K562 (cell line): ENCODE results near the gene ENOX2. TPM values are rescaled to one million over a fixed set of nuclear protein-coding genes. Genes with fewer than 3 reads are reported as not detected.

ENCODE experiments used
- ARID3A ChIP-seq: IDR thresholded peaks from 2 replicates; pipeline ENCODE4 v1.6.1; 2012; ENCODE audit warnings: low read depth, low read length, improper control_type of control experiment, borderline replicate concordance
- ASH1L ChIP-seq: fragments of 450-650 bp; IDR thresholded peaks from 2 replicates; pipeline ENCODE4 v1.6.1; 2018; ENCODE audit warnings: borderline replicate concordance, mild to moderate bottlenecking, low read depth; ENCODE audit not compliant: partially characterized antibody
- BDP1 ChIP-seq: IDR thresholded peaks from 3 replicates; pipeline ENCODE4 v1.6.1; 2011; ENCODE audit not compliant: insufficient read length, insufficient read depth
- FUS ChIP-seq: fragments of 200-400 bp; formaldehyde crosslinking; optimal IDR thresholded peaks from 2 replicates; pipeline ENCODE3; 2017; ENCODE audit warnings: low read depth, low read length
- HDAC8 ChIP-seq: fragments of 450-650 bp; IDR thresholded peaks from 2 replicates; pipeline ENCODE4 v1.6.1; 2016; ENCODE audit warnings: mild to moderate bottlenecking, missing genetic modification characterization, moderate library complexity, missing compliant biosample characterization
- NUFIP1 ChIP-seq: fragments of 450-650 bp; IDR thresholded peaks from 2 replicates; pipeline ENCODE4 v1.6.1; 2018; ENCODE audit not compliant: partially characterized antibody
- SAFB2 ChIP-seq: fragments of 200-400 bp; formaldehyde crosslinking; IDR thresholded peaks from 2 replicates; pipeline ENCODE4 v1.6.1; 2018; ENCODE audit warnings: borderline replicate concordance, low read length, low read depth, moderate library complexity; ENCODE audit not compliant: severe bottlenecking
- TBP ChIP-seq: optimal IDR thresholded peaks from 2 replicates; pipeline ENCODE3; 2011; ENCODE audit warnings: low read depth, low read length, improper control_type of control experiment
- YY1 ChIP-seq, 3 experiments: IDR thresholded peaks; 2 replicates each; pipeline ENCODE4 v1.6.1; 2011; ENCODE audit warnings: low read length in 2 of 3, mild to moderate bottlenecking in 2 of 3, moderate library complexity in 2 of 3, borderline replicate concordance in 1 of 3, control low read depth in 1 of 3, low read depth in 1 of 3; ENCODE audit not compliant: insufficient read depth in 3 of 3, insufficient replicate concordance in 2 of 3, control insufficient read depth in 1 of 3, insufficient read length in 1 of 3; ENCODE audit errors: extremely low read depth in 1 of 3
- ZNF134 ChIP-seq: fragments of 250-450 bp; sonication (Bioruptor Pico); conservative IDR thresholded peaks from 2 replicates; pipeline ENCODE4 v1.4.0; 2020
- ZNF707 ChIP-seq: fragments of 250-450 bp; sonication (Bioruptor Pico); conservative IDR thresholded peaks from 2 replicates; pipeline ENCODE4 v1.8.0; 2022; ENCODE audit warnings: inconsistent platforms, mild to moderate bottlenecking, moderate library complexity
- polyA plus RNA-seq, 8 experiments: library from polyadenylated mRNA; depleted of rRNA in 4 of 8; stranded (reverse) in 5 of 8; unstranded in 3 of 8; fragments of >200 nt; fragmentation: Nextera tagmentation in 2 of 8; fragmentation: Illumina TruSeq in 1 of 8; extraction: Ambion mirVana in 2 of 8; extraction: Trizol in 1 of 8; gene quantifications; 2 replicates each; pipeline versions ENCODE4 v1.2.1 to v1.2.3, GENCODE V29; 2011 to 2014; ENCODE audit warnings: inconsistent platforms in 1 of 8, missing spikeins in 1 of 8
- total RNA-seq, 7 experiments: library from RNA; depleted of rRNA in 6 of 7; stranded (reverse); fragments of >200 nt in 6 of 7; fragmentation: Illumina TruSeq in 2 of 7; extraction: Trizol in 2 of 7; gene quantifications; 2 replicates each; pipeline versions ENCODE4 v1.2.1 to v1.2.3, GENCODE V29; 2011 to 2021; ENCODE audit warnings: low replicate concordance in 1 of 7
- TF ChIP-seq, protein P1 (sequence below): sonication (generic); formaldehyde crosslinking; IDR thresholded peaks from 2 replicates; pipeline ENCODE4 v1.8.1; 2022; ENCODE audit warnings: missing genetic modification reagents
- TF ChIP-seq, protein P2 (sequence below), 2 experiments: fragments of 450-650 bp; IDR thresholded peaks; 2 replicates each; pipeline ENCODE4 v1.6.1; 2016; ENCODE audit warnings: mild to moderate bottlenecking in 2 of 2, borderline replicate concordance in 1 of 2, low read depth in 1 of 2, moderate library complexity in 1 of 2

Gene ENOX2
- total and polyA plus RNA-seq, 9 of the 15 experiments (the other 6 are each of a cell fraction or from before 2014, with no cell fraction given) = 6.1 to 24.0 (median 13.8) TPM

DNA sequence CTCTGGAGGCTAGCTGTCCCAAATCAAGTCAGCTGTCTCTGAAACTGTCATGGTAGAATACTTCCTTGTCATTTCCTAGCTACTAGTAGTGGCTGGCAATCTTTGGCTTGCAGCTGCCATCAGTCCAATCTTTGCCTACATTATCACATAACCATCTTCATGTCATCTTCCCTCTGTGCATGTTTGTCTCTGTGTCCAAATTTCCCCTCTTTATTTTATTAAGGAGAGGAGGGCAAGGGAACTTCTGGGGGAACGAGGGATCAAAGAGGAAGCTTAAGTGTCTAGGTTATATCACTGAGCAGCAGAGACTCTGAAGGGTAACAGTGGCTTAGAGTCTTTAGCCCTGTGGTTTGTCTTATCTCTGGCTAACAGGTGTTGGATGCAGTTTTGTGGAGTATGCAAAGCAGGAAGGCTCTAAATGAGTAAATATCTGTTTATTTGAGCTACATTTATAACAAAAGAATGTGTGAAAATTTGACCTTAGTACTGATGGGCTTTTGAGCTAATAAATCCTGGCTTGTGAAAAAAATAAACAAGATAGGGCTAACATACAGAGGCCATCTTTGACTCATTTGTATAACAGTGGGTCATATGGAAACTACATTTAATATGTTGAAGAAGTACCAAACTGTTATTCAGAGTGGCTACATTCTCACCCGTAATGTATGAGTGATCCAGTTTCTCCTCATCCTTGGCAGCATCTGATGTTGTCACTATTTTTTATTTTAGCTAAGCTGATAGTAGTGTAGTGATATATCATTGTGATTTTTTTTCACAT is 49.4 kb upstream of the ENOX2 start (continued):
- no peak for TF ChIP-seq ZNF707
- no peak for TF ChIP-seq HDAC8 (tag)
- TF ChIP-seq, protein P1, sequence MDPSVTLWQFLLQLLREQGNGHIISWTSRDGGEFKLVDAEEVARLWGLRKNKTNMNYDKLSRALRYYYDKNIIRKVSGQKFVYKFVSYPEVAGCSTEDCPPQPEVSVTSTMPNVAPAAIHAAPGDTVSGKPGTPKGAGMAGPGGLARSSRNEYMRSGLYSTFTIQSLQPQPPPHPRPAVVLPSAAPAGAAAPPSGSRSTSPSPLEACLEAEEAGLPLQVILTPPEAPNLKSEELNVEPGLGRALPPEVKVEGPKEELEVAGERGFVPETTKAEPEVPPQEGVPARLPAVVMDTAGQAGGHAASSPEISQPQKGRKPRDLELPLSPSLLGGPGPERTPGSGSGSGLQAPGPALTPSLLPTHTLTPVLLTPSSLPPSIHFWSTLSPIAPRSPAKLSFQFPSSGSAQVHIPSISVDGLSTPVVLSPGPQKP (CRISPR knock-in tag) = no peak
- no peak for TF ChIP-seq TBP
- TF ChIP-seq FUS = no peak
- no peak for TF ChIP-seq NUFIP1
- no peak for TF ChIP-seq ASH1L
- TF ChIP-seq, protein P2, sequence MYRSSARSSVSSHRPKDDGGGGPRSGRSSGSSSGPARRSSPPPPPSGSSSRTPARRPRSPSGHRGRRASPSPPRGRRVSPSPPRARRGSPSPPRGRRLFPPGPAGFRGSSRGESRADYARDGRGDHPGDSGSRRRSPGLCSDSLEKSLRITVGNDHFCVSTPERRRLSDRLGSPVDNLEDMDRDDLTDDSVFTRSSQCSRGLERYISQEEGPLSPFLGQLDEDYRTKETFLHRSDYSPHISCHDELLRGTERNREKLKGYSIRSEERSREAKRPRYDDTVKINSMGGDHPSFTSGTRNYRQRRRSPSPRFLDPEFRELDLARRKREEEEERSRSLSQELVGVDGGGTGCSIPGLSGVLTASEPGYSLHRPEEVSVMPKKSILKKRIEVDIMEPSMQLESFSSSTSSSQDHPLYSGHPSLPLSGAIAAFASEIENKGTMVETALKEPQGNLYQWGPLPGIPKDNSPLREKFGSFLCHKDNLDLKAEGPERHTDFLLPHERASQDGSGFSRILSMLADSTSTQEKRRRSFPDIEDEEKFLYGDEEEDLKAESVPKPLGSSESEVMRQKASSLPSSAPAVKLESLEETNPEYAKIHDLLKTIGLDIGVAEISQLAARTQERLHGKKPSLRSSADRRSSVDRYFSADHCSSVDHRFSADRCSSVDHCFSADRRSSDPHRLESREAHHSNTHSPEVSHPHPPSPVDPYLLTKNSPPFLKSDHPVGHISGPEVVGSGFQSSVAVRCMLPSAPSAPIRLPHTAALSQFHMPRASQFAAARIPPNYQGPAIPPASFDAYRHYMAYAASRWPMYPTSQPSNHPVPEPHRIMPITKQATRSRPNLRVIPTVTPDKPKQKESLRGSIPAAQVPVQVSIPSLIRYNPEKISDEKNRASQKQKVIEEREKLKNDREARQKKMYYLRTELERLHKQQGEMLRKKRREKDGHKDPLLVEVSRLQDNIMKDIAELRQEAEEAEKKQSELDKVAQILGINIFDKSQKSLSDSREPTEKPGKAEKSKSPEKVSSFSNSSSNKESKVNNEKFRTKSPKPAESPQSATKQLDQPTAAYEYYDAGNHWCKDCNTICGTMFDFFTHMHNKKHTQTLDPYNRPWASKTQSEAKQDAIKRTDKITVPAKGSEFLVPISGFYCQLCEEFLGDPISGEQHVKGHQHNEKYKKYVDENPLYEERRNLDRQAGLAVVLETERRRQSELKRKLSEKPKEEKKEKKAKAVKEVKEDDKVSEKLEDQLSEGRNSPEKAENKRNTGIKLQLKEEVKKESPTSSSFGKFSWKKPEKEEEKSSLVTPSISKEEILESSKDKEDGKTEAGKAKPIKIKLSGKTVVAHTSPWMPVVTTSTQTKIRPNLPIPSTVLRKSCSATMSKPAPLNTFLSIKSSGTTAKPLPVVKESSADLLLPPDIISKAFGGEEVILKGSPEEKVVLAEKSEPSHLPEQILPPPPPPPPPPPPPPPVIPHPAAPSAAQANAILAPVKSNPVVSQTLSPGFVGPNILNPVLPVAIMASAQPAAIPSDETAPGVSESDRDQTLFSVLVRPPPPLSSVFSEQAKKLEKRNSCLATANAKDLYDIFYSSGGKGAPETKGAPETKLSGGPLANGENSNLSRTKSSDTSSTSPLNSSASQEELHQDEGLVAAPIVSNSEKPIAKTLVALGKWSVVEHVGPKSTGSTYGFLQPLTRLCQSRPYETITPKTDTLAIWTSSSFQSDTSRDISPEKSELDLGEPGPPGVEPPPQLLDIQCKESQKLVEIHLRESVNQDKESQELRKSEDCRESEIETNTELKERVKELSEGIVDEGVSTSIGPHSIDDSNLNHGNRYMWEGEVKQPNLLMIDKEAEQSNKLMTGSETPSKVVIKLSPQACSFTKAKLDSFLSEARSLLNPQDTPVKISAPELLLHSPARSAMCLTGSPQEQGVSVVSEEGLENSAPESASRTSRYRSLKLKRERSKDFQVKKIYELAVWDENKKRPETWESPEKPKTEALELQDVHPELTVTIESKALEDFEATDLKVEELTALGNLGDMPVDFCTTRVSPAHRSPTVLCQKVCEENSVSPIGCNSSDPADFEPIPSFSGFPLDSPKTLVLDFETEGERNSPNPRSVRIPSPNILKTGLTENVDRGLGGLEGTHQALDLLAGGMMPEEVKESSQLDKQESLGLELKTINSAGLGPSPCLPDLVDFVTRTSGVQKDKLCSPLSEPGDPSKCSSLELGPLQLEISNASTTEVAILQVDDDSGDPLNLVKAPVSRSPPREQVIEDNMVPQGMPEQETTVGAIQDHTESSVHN (IDR thresholded peaks at IDR 0.05; ENCODE audit: borderline replicate concordance in 1 of 2, low read depth in 1 of 2) = no peak
- TF ChIP-seq ZNF134 (CRISPR knock-in tag) = no peak
- no peak for TF ChIP-seq YY1 (IDR thresholded peaks at IDR 0.05; ENCODE audit: borderline replicate concordance in 1 of 3, control insufficient read depth in 1 of 3, extremely low read depth in 1 of 3, insufficient read depth in 3 of 3, insufficient read length in 1 of 3, insufficient replicate concordance in 2 of 3, low read depth in 1 of 3, low read length in 2 of 3)
- TF ChIP-seq BDP1 = no peak
- no peak for TF ChIP-seq SAFB2
- TF ChIP-seq ARID3A = no peak; the same call in 1 of the 2 replicates
